GM19023 (cell line): Measurements from ENCODE around the gene TCF15.

Experiments
- ATAC-seq: cut with Tn5 transposase; IDR thresholded peaks from one replicate; pipeline ENCODE4 v1.9.1; 2021; ENCODE audit warnings: mild to moderate bottlenecking, moderate library complexity; ENCODE audit not compliant: unreplicated experiment

TCF15 gene

DNA sequence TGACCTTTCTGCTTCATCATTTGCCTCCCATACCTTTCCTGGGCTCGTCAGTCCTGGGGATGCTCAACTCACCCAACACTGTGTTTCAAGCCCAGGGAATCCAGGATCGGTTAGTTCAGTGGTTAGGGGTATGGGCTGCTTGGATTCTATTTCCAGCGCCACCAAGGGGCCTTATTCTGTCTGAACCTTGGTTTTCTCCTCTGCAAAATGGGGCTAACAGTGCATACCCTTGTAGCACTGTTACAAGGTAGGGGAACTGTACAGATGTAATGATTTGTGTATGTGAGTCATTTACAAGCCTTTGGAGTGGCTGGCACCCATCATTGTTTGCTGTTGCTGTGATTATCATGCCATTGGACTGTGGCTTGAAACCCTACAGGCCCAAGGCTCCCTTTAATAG, 52.0 kb downstream of the TCF15 start:
- no peak for ATAC-seq

DNA sequence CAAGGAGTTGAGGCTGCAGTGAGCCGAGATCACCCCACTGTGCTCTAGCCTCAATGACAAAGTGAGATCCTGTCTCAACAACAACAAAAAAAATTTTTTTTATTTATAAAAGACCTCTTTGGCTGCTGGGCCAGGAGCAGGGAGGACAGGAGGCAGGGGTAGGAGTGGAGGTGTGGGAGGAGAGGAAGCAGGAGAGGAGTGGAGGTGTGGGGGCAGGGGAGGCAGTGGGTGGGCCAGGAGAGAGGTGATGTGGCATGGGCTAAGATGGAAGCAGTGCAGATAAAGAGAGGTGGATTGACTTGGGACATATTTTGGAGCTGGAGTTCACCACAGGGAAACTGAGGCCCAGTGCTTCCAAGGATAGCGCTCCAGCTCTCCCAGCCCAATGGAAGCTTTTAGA, 53.1 kb downstream of the TCF15 start:
- no peak for ATAC-seq

DNA sequence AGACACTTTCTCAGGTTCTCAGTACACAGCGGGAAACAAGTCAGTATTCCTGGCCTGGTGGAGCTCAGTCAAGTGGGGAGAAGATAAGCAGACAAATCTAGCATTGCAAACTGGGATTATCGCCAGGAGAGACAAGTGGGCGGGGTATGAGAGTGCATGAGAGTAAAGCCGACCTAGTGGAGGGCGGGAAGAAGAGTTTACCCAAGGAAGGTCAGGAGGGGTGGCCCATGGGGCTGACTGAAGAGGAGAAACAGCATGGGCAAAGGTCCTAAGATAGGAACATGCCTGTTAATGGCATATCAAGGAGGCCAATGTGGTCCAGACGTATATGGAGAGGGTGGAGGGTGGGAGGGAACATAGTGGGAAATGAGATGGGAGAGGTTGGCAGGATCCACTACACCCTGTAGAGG, 54.1 kb downstream of the TCF15 start:
- no peak for ATAC-seq
